Loucy (cell line): ENCODE data around the gene MARCHF2.

ENCODE experiments used
- CTCF ChIP-seq: fragments of 200-600 bp; sonication (generic); conservative IDR thresholded peaks from 2 replicates; pipeline ENCODE4 v1.5.1; 2014; ENCODE audit warnings: mild to moderate bottlenecking, antibody characterized with exemption, low read length
- EZH2phosphoT487 ChIP-seq: fragments of 200-600 bp; IDR thresholded peaks from 2 replicates; pipeline ENCODE4 v1.6.1; 2018; ENCODE audit warnings: antibody characterized with exemption, mild to moderate bottlenecking, moderate library complexity, borderline replicate concordance

DNA sequence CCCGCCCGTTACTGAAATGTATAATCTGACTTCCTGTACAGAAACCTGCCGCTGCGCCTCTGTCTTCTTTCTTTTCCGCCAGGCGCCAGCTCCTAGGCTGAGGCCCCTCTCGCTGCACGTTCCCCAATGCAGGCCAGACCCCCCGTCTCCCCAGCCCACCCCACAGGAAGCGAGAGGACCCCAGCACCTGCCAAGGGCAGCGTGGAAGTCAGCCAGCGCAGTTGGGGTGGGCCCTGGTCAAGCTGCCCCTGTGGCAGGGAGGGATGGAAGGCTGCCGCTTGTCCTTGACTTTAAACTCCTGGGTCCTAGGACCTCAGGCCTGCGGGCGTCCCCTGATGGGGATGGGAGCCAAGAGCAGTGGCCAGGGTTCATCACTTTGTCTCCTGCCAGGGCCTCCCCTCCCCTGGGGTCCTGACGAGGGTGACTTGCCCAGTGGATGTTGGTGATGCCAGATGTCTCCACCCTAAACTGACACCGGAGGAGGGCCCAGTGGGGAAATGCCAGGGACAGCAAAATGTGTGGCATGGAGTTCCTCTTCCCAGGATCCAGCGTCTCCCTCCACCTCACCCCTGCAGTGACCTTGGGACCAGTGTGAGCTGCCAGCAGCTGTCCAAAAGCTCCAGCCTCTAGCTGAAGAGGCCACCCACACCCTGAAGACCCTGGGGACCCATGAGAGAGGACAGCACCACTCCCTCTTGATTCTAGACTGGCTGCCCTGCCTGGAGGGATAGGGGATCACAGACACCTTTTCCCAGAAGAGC lies 8.5 kb upstream of the MARCHF2 start:
- TF ChIP-seq CTCF, result no peak
- no peak for TF ChIP-seq EZH2phosphoT487
